Activated gamma-delta T cell treated with Interleukin-2 at 50 U/mL for 16 hours (primary cell): ENCODE results near the gene ADAMTS14.

ENCODE experiments used
- DNase-seq: peaks from one replicate; pipeline ENCODE4 v3.0.0-alpha.2; 2020

ADAMTS14 gene

DNA sequence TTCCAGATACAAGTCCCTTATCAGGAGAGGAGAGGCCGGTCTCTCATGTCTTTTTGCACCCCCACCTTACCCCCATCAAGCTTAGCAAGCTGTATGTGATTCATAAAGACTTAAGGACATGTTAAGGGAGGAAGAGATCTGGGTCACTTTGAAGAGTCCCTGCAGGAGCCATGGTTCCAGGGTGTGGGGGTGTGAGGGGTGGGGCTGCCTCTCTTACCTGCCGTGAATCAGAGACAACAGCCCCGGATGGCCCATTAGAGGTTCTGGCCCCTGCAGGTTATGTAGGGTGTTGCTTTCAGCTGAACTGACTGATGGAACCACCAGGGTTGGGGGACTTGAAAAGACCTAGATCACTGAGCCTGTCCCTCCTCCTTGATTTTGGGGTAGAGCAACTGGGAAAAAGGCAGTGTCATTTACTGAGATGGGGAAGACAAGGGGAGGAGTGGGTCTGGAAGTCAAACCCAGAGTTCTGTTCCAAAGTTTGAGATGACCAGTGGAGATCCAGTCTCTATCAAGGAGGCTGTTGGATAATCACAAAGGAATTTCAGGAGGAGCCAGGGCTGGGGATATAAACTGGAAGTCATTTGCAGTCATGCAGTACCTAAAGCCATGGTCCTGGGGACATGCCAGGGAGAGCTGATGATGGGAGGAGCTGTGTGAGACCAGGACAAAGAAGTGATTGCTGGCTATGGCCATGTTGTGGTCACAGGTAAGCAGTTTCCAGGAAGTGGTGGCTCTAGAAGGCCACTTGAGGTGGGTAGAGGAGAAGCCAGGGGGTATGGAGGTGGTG, 23.1 kb downstream of the ADAMTS14 start:
- no peak for DNase-seq

DNA sequence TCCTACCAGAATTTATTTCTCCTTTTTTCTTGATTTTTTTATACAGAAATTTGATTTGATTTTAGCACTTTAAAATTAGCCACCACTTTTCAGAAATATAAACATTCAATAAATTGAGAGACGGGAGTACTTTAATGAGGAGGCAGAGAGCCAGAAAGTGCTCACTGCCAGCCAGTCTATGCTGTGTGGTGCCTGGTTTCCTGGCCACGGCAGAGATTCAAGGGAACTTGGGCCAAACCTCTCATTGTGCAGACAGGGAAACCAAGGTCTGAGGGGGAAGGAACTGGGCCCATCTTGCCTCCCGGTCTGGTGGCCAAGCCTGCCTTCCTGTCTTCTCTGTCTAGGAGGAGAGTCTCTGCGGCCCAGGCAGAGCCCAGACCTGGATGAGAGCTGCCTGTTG, 25.9 kb downstream of the ADAMTS14 start:
- no peak for DNase-seq

DNA sequence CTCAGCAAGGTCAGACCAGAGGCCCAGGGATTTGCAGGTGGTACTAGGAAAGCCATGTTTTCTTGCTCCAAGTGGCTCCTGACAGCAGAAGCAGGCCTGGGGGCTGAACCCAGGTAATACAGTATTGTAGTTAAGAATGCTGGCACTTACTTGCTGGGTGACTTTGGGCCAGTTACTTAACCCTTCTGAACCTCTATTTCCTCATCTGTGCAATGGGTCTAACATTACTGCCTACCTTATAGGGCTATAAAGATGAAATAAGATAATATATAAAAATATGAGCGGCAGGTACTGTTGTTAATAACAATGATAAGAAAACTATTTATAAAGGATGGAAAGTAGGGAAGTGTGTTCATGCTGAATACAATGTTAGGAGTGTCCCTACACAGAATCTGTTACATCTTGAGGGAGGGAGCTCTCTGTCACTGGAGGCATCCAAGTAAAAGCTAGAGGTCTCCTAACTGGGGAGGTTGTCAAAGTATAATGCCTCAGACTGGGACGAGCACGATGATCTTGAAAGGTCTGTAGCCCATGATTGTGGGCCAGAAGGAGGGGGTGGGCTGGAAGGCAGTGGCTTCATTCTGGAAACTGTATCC, 26.9 kb downstream of the ADAMTS14 start:
- DNase-seq, result no peak

- no peak for DNase-seq
Observed at GRCh38 chr10:70699659-70700174, 27.4 kb downstream of the ADAMTS14 start.

GRCh38 chr10:70702190-70702763, 30.0 kb downstream of the ADAMTS14 start:
- DNase-seq, result no peak

DNA sequence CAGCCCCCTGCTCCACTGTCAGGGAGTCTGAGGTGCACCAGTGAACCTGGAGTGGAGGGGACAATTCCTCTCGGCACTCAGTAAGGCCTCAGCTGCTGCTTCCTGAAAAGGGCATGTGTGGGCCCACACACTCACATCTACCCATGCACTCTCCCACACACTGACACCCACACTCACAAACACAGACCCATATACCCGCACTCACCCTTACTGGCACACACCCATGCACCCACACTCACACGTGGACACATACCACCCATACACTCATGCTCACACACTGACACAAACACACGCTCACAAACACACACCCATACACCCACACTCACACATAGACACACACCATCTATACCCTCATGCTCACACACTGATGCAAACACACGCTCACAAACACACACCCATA, 31.9 kb downstream of the ADAMTS14 start:
- DNase-seq, result no peak

DNA sequence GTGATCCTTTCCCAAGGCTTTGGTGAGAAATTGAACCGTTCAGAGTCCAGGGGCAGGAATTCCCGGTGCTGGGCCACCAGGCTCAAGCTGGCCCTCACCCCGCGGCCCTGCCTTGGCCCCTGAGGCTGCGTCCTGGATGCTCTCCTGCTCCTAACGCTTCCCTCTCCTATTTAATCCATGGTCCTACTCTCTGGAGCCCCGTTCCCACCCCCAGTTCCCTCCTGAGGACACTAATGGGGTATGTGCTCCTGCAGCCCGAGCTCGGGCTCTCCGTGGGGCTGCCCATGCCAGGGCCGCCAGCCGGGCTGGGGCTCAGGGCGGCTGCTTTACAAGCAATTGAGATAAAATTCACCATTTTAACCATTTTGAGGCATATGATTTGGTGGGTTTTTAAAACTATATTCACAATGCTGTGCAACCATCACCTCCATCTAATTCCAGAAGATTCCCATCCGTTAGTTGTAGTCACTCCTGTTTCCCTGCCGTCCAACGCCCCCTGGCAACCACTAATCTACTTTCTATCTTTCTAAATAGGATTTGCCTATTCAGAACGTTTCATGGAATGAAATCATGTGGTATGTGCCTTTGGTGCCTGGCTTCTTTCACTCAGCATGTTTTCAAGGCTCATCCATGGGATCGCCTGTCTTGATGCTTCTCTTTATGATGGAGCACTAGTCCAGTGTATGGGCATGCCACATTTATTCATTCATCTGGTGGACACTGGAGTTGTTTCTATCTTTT, 33.0 kb downstream of the ADAMTS14 start:
- no peak for DNase-seq

GRCh38 chr10:70711177-70711576, 38.9 kb downstream of the ADAMTS14 start:
- DNase-seq, result no peak

DNA sequence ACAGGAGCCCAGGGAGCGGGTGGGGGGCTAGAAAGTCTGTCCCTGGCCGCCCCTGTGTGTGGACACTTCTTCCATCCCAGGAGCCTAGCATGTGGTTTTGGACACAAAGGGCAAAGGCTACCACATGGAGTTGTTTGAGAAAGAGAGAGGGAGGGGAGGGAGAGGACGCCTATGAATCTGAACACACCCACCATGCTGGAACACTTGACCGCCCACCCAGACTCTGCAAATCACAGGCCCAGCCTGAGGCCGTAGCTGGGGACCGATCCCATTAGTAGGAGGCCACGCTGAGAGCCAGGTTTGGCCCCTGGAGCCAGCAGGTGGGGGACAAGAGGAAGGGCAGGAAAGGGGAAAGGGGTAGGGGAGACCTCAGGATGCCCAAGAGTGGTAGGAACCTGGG, 39.6 kb downstream of the ADAMTS14 start:
- DNase-seq, result no peak

DNA sequence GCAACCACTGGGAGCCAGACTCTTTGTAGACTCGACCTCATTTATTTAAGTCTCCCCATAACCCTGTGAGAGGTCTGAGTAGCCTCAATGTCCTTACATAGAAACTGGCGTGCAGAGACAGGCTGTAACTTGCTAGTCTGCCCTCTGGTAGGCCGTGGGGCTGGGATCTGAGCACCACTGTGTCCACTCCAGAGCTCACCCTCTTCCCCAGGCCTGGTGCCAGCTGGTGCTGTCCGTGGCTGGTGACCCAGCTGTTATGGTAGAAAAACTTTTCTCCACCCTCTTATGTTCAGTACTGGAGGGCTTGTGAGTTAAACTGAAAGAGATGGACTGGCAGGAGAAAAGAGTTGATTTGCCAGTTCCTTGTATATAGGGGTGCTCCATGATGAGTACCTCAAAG, 41.9 kb downstream of the ADAMTS14 start:
- DNase-seq, result no peak

GRCh38 chr10:70714951-70715350, 42.6 kb downstream of the ADAMTS14 start:
- DNase-seq, result no peak

GRCh38 chr10:70715853-70716795, 43.8 kb downstream of the ADAMTS14 start:
- no peak for DNase-seq

DNA sequence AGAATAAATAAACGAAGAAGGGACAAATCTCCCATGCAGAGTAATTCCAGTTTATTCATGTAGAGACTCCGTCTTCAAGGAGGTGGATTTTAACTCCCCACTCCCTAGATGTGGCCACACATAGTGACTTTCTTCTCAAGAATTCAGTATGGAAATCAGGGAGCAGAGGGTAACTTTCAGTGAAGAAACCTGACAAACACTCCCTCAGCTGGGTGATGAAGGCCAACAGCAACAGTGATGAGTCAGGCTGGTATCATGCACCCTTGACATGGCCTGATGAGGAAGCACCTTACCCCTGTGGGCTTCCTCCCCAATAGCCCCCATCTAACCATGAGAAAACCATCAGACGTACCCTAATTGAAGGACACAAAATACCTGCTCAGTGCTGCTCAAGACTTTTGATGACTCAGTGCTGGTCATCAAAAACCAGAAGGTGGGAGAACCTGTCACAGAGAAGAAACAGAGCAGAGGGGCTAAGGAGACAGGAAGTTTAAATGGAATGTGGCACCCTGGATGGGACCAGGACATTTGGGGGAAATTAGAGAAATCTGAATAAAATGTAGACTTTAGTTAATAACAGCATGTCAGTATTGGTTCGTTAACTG, 50.6 kb downstream of the ADAMTS14 start:
- no peak for DNase-seq

DNA sequence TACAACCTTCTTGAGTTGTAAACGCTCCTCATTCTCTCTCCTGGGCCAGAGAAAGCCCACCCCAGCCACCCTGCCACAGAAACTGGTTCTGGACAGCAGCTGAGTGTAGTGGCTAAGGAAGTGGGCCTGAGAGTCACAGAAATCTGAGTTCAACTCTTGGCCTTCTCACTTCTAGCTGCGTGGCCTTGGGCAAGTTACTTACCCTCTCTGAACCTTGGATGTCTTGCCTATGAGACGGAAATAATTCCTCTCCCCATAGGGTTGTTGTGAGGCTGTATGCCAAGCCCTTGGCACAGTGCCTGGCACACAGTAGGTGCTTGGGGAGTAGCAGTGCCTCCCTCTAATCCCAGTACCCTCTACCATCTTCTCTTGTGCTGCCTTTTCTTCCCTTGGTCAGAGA, 51.5 kb downstream of the ADAMTS14 start:
- DNase-seq, result no peak

GRCh38 chr10:70726909-70727495, 54.7 kb downstream of the ADAMTS14 start:
- no peak for DNase-seq

DNA sequence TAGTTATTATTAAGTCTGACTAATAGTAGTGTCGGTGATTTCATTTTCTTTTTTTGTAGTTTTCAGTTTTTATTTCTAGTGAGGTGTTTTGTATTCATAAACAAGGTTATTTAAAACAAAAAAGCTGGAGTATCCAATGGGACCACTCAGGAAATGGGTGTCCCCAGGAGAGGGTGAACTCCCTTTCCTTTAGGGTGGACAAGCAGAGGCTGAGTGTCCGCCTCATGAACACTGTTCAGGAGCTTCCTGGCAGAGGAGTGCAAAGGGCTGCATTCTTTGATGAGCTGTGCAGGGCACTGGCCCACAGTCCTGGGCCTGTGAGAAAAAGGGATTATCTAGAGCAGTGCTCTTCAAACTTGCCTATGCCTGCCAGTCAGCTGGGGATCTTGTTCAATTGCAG, 56.0 kb downstream of the ADAMTS14 start:
- DNase-seq, result no peak

- no peak for DNase-seq
Observed at GRCh38 chr10:70729763-70730357, 57.6 kb downstream of the ADAMTS14 start.

DNA sequence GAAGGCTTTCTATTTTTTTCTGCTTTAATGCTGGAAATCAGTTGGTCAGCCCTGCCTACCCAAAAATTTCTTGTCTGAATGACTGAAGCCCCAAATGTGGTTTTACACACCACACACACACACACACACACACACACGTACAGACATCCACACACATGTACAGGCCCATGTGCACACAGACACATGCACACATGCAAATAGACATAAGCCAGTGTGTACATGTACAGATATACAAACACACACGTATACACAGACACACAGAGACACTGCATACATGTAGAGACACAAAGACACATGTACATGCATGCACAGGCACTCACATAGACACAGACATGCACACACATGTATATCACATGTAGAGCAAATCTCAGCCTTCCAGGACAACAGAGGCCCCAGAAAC, 58.6 kb downstream of the ADAMTS14 start:
- DNase-seq, result no peak

- DNase-seq, result no peak
Observed at GRCh38 chr10:70732569-70732968, 60.3 kb downstream of the ADAMTS14 start.

DNA sequence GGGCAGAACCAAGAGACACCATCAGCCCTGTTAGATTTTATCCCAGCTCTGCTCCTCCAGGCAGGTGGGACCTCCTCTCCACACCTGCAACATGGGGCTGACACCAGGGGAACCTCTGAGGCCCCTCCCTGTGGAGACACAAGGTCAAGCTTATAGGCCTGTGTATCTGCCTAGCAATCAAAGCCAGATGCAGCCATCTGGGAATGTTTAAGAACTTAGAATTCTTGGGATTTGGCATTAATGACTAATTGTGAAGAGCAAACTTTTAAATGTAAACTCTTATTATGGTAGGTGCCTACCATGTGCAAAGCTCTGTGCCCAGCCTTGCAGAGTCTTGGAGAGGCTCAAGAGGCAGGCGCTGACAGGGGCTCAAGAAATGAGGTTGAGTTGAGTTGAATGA, 60.7 kb downstream of the ADAMTS14 start:
- DNase-seq, result no peak

DNA sequence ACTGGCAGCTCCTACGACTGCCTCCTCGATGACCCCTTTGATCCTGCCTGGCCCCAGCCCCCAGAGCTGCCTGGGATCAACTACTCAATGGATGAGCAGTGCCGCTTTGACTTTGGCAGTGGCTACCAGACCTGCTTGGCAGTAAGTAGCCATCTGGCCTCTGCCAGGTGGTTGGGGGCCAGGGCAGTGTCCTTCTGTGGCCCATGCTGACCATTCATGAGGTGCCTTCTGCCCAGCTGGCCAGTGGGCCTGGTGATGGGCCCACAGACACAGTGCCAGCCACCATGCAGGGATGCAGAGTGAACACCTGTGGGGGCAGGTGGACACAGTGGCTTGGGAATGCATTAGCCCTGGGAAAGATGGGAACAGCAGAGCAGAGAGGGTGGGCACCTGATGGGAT, 62.9 kb downstream of the ADAMTS14 start:
- no peak for DNase-seq
